Right hindlimb (tissue), 1 donor: ENCODE measurements around the gene ERBB3.

Experiments used
- DNase-seq: peaks from one replicate; pipeline ENCODE4 v3.0.0-alpha.2; 2018

Gene ERBB3

GRCh38 chr12:56141946-56142784 is 62.2 kb downstream of the ERBB3 start:
- no peak for DNase-seq

DNA sequence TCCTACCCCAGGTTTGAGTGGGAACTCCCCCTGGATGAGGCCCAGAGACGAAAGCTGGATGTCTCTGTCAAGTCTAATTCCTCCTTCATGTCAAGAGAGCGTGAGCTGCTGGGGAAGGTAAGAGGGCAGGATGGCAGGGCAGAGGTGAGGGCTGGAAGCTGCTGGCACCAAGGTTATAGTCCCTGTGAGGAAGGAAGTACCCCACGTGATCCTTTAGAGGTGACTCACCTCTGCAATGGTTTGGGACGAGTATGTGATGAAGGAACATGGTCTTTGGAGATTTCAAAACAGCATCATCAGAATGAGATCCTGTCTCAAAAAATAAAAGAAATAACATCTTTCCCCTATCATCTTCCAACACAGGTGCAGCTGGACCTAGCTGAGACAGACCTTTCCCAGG is 63.3 kb downstream of the ERBB3 start:
- DNase-seq: no peak

DNA sequence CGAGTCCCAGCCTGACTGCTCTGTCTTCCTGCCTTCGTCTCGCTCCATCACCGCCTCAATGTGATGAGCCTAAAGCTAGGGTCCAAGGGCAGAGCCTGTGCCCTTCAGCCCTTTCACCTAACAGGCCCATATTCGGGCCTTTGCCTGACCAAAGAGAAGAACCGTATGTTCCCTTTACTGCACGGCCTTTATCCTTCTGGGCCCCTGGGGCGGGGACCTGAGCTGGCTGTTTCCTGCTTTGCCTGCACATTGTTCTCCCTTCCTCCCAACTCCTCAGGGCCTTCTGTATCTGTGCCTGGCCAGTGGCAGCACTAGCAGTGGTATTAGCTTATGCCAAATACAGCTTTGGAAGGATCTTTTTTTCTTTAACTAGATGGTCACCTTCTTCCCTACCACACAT is 63.9 kb downstream of the ERBB3 start:
- no peak for DNase-seq

DNA sequence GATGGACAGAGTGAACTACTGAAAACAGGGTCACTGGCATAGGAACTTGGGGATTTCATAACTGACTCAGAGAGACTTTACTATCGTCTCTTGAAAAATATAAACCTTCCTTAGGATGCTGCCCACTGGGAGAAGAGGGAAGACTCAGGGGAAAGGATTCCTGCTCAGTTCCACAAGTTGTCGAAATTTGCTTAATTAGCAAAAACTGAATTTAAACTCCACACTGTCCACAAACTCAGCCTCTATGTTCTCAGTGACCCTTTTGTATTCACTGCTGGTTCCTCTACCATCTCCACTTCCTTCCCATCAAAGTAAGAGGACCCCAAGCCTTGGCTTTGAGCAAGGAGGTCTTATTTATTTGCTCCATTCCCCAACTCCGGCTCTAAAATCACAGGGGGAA is 65.3 kb downstream of the ERBB3 start:
- DNase-seq: no peak

GRCh38 chr12:56146492-56147460 is 66.8 kb downstream of the ERBB3 start:
- DNase-seq: no peak

GRCh38 chr12:56150563-56150962 is 70.6 kb downstream of the ERBB3 start:
- DNase-seq: no peak

GRCh38 chr12:56151672-56152131 is 71.7 kb downstream of the ERBB3 start:
- DNase-seq: peak; percentile 31

DNA sequence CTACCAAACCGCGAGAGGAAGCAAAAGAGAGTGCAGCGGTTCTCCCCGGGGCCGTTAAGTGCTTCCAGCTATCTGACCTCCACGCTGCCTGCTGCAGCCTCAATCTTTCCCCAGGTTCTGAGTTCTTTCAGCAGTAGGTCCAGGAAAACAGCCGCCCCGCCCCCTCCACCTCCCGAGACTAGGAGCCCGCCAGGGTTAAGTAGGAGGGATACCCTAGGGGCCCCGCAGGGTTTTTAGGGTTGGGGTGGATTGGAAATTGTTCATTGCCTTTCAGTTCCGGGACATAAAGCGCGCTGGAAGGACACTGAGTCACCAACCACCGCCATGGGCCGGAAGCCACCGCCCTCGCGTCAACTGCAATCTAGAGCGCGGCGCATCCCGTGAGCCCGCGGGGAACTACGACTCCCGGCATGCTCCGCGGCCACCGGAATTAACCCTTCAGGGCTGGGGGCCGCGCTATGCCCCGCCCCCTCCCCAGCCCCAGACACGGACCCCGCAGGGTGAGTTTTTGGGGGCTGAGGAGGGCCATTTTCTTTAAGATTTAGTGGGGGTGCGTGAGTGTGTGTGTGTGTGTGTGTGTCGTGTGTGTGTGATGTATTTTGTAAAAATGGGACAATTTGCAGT is 72.3 kb downstream of the ERBB3 start, which contains the start of gene MYL6B:
Gene MYL6B (plus strand): TSS at position 456 of the 624 bp plus-strand sequence. CDS start 1,332 bp downstream, outside the sequence.
- DNase-seq: peak; percentile 94
